ENCODE measurements around the gene HSP90AB1.
A peak's percentile ranks its signal among the peaks of the same experiment; 100 is the strongest.

Gene HSP90AB1

GRCh38 chr6:44289726-44290260, 42.9 kb downstream of the HSP90AB1 start:
- peaks cover 86% of the 10 kb centered on the region for H3K27me3 ChIP-seq (replicated peaks; ENCODE audit: control insufficient read depth, insufficient read depth, low read length)
- H3K9me3 ChIP-seq (ENCODE audit: control insufficient read depth, low read length): no peaks in the 10 kb centered on the region
- no peak for DNase-seq (ENCODE audit: low read depth)

GRCh38 chr6:44291841-44292240, 44.9 kb downstream of the HSP90AB1 start:
- DNase-seq (ENCODE audit: low read depth): no peak

More at GRCh38 chr6:44289726-44290260, 42.9 kb downstream of the HSP90AB1 start:
- no peaks in the 10 kb centered on the region for H3K36me3 ChIP-seq (ENCODE audit: control insufficient read depth, insufficient read depth, low read length, severe bottlenecking)
- H3K9ac ChIP-seq (ENCODE audit: low read length): no peak overlapping the region
- no peaks in the 10 kb centered on the region for H3K4me1 ChIP-seq (ENCODE audit: control insufficient read depth, insufficient read depth, low read length)
- no peak overlapping the region for H3K4me3 ChIP-seq (ENCODE audit: low read length)

GRCh38 chr6:44292661-44293365, 45.9 kb downstream of the HSP90AB1 start:
- Histone ChIP-seq H3K36me3 (ENCODE audit: control insufficient read depth, insufficient read depth, low read length, severe bottlenecking) (no peaks in the 10 kb centered on the region), H3K9me3 (ENCODE audit: control insufficient read depth, low read length) (no peaks in the 10 kb centered on the region), H3K27me3 (replicated peaks; ENCODE audit: control insufficient read depth, insufficient read depth, low read length) (peaks cover 86% of the 10 kb centered on the region), H3K4me3 (ENCODE audit: low read length) (no peak overlapping the region), H3K9ac (ENCODE audit: low read length) (no peak overlapping the region), H3K4me1 (ENCODE audit: control insufficient read depth, insufficient read depth, low read length) (peaks cover 2% of the 10 kb centered on the region)
- no peak for DNase-seq (ENCODE audit: low read depth)

More at GRCh38 chr6:44291841-44292240, 44.9 kb downstream of the HSP90AB1 start:
- H3K9me3 ChIP-seq (ENCODE audit: control insufficient read depth, low read length): no peaks in the 10 kb centered on the region
- H3K4me3 ChIP-seq (ENCODE audit: low read length): no peak overlapping the region
- peaks cover 89% of the 10 kb centered on the region for H3K27me3 ChIP-seq (replicated peaks; ENCODE audit: control insufficient read depth, insufficient read depth, low read length)
- H3K4me1 ChIP-seq (ENCODE audit: control insufficient read depth, insufficient read depth, low read length): no peaks in the 10 kb centered on the region
- no peak overlapping the region for H3K9ac ChIP-seq (ENCODE audit: low read length)
- no peaks in the 10 kb centered on the region for H3K36me3 ChIP-seq (ENCODE audit: control insufficient read depth, insufficient read depth, low read length, severe bottlenecking)

- no peak for DNase-seq (ENCODE audit: low read depth)
- Histone ChIP-seq H3K9ac (ENCODE audit: low read length) (no peak overlapping the region), H3K36me3 (ENCODE audit: control insufficient read depth, insufficient read depth, low read length, severe bottlenecking) (no peaks in the 10 kb centered on the region), H3K4me3 (ENCODE audit: low read length) (no peak overlapping the region), H3K27me3 (replicated peaks; ENCODE audit: control insufficient read depth, insufficient read depth, low read length) (peaks cover 69% of the 10 kb centered on the region), H3K9me3 (ENCODE audit: control insufficient read depth, low read length) (no peaks in the 10 kb centered on the region), H3K4me1 (ENCODE audit: control insufficient read depth, insufficient read depth, low read length) (peaks cover 5% of the 10 kb centered on the region)
Measured at GRCh38 chr6:44294832-44295791, 48.2 kb downstream of the HSP90AB1 start.

- peaks cover 5% of the 10 kb centered on the region for H3K4me1 ChIP-seq (ENCODE audit: control insufficient read depth, insufficient read depth, low read length)
- no peak overlapping the region for H3K9ac ChIP-seq (ENCODE audit: low read length)
- peak overlapping the region; percentile 70 for H3K4me3 ChIP-seq (ENCODE audit: low read length)
- H3K27me3 ChIP-seq (replicated peaks; ENCODE audit: control insufficient read depth, insufficient read depth, low read length): peaks cover 48% of the 10 kb centered on the region
- peak; percentile 76 for DNase-seq (ENCODE audit: low read depth)
- peaks cover 18% of the 10 kb centered on the region for H3K36me3 ChIP-seq (ENCODE audit: control insufficient read depth, insufficient read depth, low read length, severe bottlenecking)
- H3K9me3 ChIP-seq (ENCODE audit: control insufficient read depth, low read length): no peaks in the 10 kb centered on the region
Measured at GRCh38 chr6:44297063-44298038, 50.5 kb downstream of the HSP90AB1 start.

- DNase-seq (ENCODE audit: low read depth): no peak
- no peaks in the 10 kb centered on the region for H3K9me3 ChIP-seq (ENCODE audit: control insufficient read depth, low read length)
- H3K4me1 ChIP-seq (ENCODE audit: control insufficient read depth, insufficient read depth, low read length): peaks cover 5% of the 10 kb centered on the region
- H3K27me3 ChIP-seq (replicated peaks; ENCODE audit: control insufficient read depth, insufficient read depth, low read length): peaks cover 39% of the 10 kb centered on the region
- peaks cover 25% of the 10 kb centered on the region for H3K36me3 ChIP-seq (ENCODE audit: control insufficient read depth, insufficient read depth, low read length, severe bottlenecking)
- peak overlapping the region; percentile 70 for H3K4me3 ChIP-seq (ENCODE audit: low read length)
- no peak overlapping the region for H3K9ac ChIP-seq (ENCODE audit: low read length)
Measured at GRCh38 chr6:44298055-44298803, 51.3 kb downstream of the HSP90AB1 start.

GRCh38 chr6:44298864-44299263, 52.0 kb downstream of the HSP90AB1 start:
- Histone ChIP-seq H3K4me3 (ENCODE audit: low read length) (no peak overlapping the region), H3K9ac (ENCODE audit: low read length) (no peak overlapping the region), H3K4me1 (ENCODE audit: control insufficient read depth, insufficient read depth, low read length) (peaks cover 5% of the 10 kb centered on the region), H3K36me3 (ENCODE audit: control insufficient read depth, insufficient read depth, low read length, severe bottlenecking) (peaks cover 32% of the 10 kb centered on the region), H3K27me3 (replicated peaks; ENCODE audit: control insufficient read depth, insufficient read depth, low read length) (peaks cover 33% of the 10 kb centered on the region), H3K9me3 (ENCODE audit: control insufficient read depth, low read length) (no peaks in the 10 kb centered on the region)
- DNase-seq (ENCODE audit: low read depth): no peak

GRCh38 chr6:44300292-44300823, 53.5 kb downstream of the HSP90AB1 start:
- no peak for DNase-seq (ENCODE audit: low read depth)
- Histone ChIP-seq H3K27me3 (replicated peaks; ENCODE audit: control insufficient read depth, insufficient read depth, low read length) (peaks cover 23% of the 10 kb centered on the region), H3K4me1 (ENCODE audit: control insufficient read depth, insufficient read depth, low read length) (peaks cover 5% of the 10 kb centered on the region), H3K9ac (ENCODE audit: low read length) (no peak overlapping the region), H3K4me3 (ENCODE audit: low read length) (no peak overlapping the region), H3K36me3 (ENCODE audit: control insufficient read depth, insufficient read depth, low read length, severe bottlenecking) (peaks cover 42% of the 10 kb centered on the region), H3K9me3 (ENCODE audit: control insufficient read depth, low read length) (no peaks in the 10 kb centered on the region)

GRCh38 chr6:44301106-44301505, 54.2 kb downstream of the HSP90AB1 start:
- H3K9ac ChIP-seq (ENCODE audit: low read length): no peak overlapping the region
- peaks cover 5% of the 10 kb centered on the region for H3K4me1 ChIP-seq (ENCODE audit: control insufficient read depth, insufficient read depth, low read length)
- H3K4me3 ChIP-seq (ENCODE audit: low read length): no peak overlapping the region
- peaks cover 16% of the 10 kb centered on the region for H3K27me3 ChIP-seq (replicated peaks; ENCODE audit: control insufficient read depth, insufficient read depth, low read length)
- DNase-seq (ENCODE audit: low read depth): no peak
- no peaks in the 10 kb centered on the region for H3K9me3 ChIP-seq (ENCODE audit: control insufficient read depth, low read length)
- peaks cover 48% of the 10 kb centered on the region for H3K36me3 ChIP-seq (ENCODE audit: control insufficient read depth, insufficient read depth, low read length, severe bottlenecking)

All from adipocyte (in vitro differentiated cells).